ENCODE results near the gene ARHGDIG.

Gene ARHGDIG

GRCh38 chr16:281660-282255 lies 1.4 kb downstream of the ARHGDIG start:
- DNase-seq = no peak

DNA sequence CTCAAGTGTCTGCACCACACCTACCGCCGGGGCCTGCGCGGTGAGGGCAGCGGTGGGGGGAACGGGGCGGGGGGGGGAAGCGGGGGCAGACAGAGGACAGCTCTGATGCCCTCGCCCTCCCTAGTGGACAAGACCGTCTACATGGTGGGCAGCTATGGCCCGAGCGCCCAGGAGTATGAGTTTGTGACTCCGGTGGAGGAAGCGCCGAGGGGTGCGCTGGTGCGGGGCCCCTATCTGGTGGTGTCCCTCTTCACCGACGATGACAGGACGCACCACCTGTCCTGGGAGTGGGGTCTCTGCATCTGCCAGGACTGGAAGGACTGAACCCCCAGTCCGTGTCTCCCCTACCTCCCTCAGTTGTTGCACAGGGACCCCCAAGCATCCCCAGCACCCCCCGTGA lies 2.1 kb downstream of the ARHGDIG start:
- no peak for DNase-seq

- no peak for DNase-seq
Observed at GRCh38 chr16:283033-283805, 2.8 kb downstream of the ARHGDIG start, which contains the start of gene PDIA2. PDIA2 (plus strand) TSS chr16:283164; CDS start chr16:283170, 6 bp downstream.

DNA sequence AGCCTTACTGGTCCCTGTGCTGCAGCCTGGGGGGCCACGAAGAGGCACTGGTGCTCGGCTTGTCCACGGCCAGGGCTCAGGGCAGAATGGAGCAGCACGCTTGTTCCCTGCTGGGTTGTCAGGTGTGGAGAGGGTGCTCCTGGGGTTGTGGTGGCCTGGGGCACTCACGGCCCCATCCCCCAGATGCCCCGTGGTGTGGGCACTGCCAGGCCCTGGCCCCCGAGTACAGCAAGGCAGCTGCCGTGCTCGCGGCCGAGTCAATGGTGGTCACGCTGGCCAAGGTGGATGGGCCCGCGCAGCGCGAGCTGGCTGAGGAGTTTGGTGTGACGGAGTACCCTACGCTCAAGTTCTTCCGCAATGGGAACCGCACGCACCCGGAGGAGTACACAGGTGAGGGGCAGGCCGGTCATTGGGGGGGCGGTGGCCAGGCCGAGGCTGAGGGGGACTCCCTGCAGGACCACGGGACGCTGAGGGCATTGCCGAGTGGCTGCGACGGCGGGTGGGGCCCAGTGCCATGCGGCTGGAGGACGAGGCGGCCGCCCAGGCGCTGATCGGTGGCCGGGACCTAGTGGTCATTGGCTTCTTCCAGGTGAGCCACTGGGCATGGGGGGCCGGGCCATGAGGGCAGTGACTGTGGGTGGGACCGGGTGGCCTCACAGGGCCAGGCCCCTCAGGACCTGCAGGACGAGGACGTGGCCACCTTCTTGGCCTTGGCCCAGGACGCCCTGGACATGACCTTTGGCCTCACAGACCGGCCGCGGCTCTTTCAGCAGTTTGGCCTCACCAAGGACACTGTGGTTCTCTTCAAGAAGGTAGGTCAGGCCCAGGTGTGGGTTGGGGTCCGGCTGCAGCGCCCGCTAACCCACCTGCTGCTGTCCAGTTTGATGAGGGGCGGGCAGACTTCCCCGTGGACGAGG lies 4.1 kb downstream of the ARHGDIG start:
- no peak for DNase-seq

- DNase-seq = no peak
Observed at GRCh38 chr16:285146-286055, 5.0 kb downstream of the ARHGDIG start.

DNA sequence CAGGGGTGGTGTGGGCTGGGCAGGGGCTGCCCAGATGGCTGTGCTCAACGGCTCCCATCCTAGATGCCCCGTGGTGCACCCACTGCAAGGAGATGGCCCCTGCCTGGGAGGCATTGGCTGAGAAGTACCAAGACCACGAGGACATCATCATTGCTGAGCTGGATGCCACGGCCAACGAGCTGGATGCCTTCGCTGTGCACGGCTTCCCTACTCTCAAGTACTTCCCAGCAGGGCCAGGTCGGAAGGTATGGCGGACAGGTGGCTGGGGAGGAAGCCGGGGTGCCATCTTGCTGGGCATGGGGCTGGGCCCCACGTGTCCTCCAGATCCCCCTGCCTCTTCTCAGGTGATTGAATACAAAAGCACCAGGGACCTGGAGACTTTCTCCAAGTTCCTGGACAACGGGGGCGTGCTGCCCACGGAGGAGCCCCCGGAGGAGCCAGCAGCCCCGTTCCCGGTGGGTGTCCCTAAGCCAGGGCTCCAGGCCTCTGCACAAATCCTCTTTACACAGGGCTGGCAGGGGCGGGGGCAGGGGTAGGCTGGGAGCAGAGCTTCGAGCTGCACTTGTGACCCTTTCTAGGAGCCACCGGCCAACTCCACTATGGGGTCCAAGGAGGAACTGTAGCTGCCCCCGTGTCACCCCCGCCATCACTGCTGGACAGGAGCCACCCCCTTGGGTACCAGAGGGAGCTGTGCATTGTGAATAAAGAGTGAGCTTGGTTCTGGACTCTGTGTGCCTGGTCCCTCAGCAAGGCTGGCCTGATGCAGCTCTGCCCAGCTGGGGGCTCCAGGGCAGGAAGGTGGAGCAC lies 6.3 kb downstream of the ARHGDIG start:
- DNase-seq = no peak

DNA sequence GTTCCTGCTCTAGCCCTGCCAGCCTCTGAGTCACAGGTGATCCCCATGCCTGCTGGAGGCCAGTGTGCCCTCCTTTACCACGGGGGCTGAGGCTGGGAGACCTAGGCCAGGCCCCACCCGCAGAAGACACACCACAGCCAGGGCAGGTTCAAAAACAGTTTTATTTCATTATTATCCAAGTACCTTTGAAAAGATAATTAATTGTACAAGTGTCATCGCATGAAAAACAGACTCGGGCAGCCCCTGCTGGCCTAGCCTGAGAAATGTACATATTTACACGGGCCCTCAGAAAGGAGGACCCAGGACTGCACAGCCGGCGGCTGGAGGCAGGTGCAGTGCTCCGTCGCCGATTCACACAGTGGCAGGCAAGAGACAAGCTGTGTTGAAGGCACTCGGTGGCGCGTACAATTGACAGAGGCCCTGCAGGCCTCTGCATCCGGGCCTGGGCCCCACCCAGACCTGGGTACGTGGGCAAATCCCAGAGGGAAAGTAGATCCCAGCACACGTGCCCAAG lies 7.0 kb downstream of the ARHGDIG start:
- no peak for DNase-seq

DNA sequence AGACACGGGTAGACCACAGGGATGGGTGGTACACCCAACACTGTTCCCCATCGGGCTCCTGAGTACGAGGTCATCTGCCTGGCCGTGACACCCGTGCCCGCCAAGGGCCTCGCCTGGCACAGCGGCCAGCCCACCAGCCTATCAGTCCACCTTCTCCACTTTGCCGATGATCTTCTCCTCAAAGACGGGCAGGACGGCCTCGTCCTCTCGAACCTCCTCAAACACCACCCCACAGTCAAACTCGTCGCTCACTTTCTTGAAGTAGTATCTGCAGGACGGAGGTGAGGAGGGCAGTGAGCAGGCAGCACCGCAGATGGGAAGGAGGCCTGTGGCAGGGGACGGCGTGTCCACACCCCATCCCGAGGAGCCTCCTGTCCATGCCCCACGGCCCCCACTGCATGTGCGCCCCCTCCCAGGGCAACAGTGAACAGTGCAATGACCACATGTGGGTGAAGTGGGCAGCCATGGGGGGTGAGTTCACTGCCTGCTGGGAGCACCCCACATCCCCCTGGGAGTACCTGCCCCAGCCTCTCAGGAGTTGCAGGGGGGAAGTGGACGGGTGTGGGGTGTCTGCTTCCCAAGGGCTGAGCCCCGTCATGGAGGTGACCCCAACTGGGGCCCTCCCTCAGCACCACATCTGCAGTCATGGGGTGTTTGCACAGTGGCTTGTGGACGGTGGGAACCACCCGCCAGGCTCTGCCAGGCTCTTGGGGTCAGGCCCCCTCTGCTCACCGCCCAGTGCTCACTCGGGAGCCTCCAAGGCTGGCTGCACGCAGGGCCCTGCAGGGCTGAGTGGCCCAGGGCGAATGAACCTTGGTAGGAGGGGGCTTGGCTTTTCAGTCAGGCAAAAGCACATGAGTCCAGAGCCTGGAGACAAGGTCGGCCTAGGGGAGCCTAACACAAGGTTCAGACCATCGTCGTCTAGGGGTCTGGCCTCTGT lies 7.9 kb downstream of the ARHGDIG start:
- DNase-seq = no peak

- no peak for DNase-seq
Observed at GRCh38 chr16:289395-289997, 9.1 kb downstream of the ARHGDIG start.

DNA sequence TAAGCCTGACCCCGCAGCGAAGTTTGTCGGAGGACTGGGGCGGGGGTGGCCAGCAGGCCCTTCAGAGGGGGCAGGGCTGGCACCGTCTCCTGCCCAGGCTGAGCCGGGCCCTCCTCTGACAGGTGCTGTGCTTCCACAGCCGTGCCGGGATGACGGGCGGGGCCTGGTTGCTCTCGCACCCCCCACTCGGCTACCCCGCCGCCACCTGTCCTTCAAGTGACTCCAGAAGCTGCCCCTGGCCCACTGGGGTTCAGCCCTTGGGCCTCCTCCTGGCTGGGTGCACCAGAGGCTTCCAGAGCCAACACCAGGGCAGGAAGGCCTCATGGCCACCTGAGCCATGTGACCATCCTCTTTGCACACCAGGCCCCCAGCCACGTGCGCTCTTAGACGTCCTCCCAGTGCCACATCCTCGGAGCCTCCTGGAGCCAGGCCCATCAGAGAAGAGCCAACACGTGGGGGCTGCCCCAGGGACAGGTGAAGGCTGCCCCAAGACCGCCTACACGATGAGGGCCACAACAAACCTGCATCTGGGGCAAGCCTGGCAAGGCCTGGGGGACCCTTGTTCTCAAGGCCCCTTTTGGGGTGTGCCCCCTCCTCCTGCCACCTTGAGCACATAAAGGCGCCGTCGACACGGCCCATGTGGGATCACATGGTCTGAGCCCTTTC lies 9.8 kb downstream of the ARHGDIG start:
- DNase-seq = no peak

DNA sequence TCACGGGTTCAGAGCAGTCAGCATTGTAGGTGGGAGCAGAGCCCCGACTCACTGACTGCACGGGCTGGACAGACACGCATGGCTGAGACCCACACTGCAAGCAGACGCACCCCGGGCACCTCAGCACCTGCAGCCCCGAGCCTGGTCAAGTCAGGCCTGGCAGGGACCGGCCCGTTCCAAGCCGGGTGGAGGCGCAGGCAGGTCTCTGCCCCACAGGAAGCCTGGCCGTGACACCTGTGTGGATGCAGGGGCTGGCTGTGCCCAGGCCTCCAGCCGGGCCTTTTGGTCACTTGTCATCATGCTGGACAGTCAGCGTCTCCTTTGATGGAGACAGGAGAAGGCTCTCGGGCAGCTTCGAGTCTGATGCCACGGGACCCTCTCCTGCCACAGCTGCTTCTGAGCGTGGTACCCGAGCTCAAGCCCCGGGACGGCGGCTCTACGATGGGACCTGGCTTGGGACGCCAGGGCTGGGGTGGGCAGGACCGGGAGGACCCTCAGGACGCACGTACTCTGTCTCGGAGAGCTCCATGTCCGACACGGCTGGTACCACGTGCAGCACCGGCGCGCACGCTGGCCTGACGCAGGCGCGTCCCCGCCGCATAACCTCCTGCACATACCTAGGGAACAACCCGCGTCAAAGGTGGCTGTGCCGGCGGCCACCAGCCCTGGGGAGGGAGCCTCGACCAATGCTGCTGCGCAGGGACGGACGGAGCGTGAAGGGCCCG lies 10.5 kb downstream of the ARHGDIG start:
- no peak for DNase-seq

DNA sequence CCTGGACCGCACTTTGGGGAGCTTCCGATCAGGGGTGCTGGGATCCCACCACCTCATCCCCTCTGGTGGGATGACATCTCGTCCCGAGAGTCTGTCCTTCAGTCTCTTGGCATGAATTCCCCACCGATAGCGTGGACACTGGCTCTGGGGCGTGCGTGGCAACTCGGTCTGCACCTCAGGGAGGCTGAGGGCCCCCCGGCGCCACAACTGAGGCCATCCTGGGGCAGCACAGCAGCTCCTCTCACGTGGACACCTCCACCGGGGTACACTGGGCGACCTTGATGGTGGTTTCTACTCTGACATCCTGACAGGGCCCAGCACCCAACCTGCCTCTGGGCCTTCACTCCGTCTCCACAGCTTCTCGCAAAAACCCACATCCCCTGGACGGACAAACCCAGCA lies 11.1 kb downstream of the ARHGDIG start:
- no peak for DNase-seq

DNA sequence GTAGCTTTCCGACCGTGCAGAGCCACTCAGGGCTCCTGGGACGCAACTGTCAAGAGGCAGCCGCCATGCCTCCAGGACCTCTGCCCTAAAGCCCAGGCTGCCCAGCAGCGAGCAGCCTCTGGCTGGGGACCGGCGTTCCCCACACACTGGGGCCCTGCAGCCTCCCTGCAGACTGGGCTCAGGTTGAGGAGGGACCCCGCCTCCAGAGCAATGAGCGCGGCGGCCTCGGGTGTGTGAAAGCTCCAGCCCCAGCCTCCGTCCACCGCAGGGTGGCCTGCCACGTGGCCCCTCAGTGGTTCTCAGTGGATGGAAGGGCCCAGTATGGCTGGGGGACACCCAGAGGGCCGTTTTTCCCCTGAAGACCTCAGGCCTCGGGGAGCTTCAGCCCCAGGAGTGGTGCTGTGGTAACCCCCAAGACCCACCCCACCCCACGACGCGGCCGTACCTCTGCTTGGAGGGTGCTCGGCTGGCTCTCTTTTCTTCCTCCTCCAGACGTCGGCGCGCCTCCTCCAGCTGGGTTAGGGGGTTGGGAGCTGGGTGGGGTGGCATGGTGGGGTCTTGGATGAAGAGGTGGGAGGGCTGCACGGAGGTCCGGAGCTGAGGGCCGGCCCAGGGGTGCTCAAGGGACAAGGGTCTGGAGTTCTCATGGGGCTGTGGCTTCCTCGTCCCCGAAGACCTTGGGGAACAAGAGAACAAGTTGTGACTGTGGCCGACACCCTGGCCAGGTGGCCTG lies 12.8 kb downstream of the ARHGDIG start:
- no peak for DNase-seq

DNA sequence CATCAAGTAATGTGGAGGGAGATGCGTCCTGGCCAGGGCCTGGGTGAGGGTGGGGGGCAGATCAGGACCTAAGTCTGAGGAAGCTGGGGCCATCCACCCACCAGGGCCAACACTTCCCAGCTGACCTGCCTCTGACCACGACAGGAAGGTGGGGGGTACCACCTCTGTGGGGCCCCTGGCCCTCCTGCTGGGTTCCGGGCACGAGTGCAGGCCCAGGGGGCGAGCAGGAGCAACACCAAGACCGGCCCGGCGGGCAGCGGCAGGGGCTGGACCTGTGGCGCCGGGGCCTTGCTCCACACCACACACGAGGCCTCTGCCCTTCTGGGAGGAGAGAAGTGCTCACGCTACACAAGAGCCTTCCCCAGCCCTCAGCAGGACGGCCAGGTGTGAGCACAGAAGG lies 15.9 kb downstream of the ARHGDIG start:
- no peak for DNase-seq

- no peak for DNase-seq
Observed at GRCh38 chr16:296806-297510, 16.6 kb downstream of the ARHGDIG start.

GRCh38 chr16:297832-298231 lies 17.4 kb downstream of the ARHGDIG start:
- no peak for DNase-seq

GRCh38 chr16:301235-301634 lies 20.8 kb downstream of the ARHGDIG start:
- DNase-seq = no peak
